A673 (cell line): Measurements from ENCODE around the gene KCNA2. TPM values are rescaled to one million over a fixed set of nuclear protein-coding genes. Genes with fewer than 3 reads are reported as not detected.

ENCODE experiments used
- BruUV-seq: library from RNA; stranded (reverse); fragments of 400-500 nt; replicated peaks from 2 replicates; lab custom pipeline; 2021; lab: Mats Ljungman, UMichigan
- CTCF ChIA-PET: fragments of 300-600 bp; sonication (Branson Sonifier 250); formaldehyde crosslinking; loops from one replicate; lab custom pipeline; 2022; ENCODE audit warnings: antibody characterized with exemption; lab: Charles Lee
- POLR2A ChIA-PET: fragments of 300-600 bp; sonication (Branson Sonifier 250); formaldehyde crosslinking; loops from one replicate; lab custom pipeline; 2022; ENCODE audit warnings: antibody characterized with exemption; ENCODE audit not compliant: low non-redundant PET; lab: Charles Lee
- DNase-seq: peaks from one replicate; pipeline ENCODE4 v3.0.0-alpha.2; 2015; ENCODE audit warnings: low spot score
- H3K27ac ChIP-seq: fragments of 200-600 bp; sonication (generic); 2 replicates; pipeline ENCODE4 v1.5.1; 2016; ENCODE audit warnings: mixed run types, low read depth, mild to moderate bottlenecking, mixed read lengths, antibody characterized with exemption, low read length; ENCODE audit not compliant: poor library complexity, severe bottlenecking
- H3K27me3 ChIP-seq: fragments of 200-600 bp; sonication (generic); replicated peaks from 2 replicates; pipeline ENCODE4 v1.6.1; 2017; ENCODE audit warnings: mixed run types, low read depth, mild to moderate bottlenecking, mixed read lengths, antibody characterized with exemption, low read length; ENCODE audit not compliant: insufficient read depth, poor library complexity
- H3K36me3 ChIP-seq: fragments of 200-600 bp; sonication (generic); 2 replicates; pipeline ENCODE4 v1.6.1; 2016; ENCODE audit warnings: mixed run types, mild to moderate bottlenecking, mixed read lengths, antibody characterized with exemption, low read length; ENCODE audit not compliant: insufficient read depth, poor library complexity, severe bottlenecking
- H3K4me1 ChIP-seq: fragments of 200-600 bp; sonication (generic); 2 replicates; pipeline ENCODE4 v1.6.1; 2017; ENCODE audit warnings: mixed run types, mild to moderate bottlenecking, mixed read lengths, antibody characterized with exemption, low read length; ENCODE audit not compliant: insufficient read depth, poor library complexity, severe bottlenecking
- H3K4me3 ChIP-seq: fragments of 200-600 bp; sonication (generic); 2 replicates; pipeline ENCODE4 v1.5.1; 2016; ENCODE audit warnings: low read depth, mixed run types, mild to moderate bottlenecking, mixed read lengths, low read length; ENCODE audit not compliant: poor library complexity, severe bottlenecking
- H3K9me3 ChIP-seq: fragments of 200-600 bp; sonication (generic); 2 replicates; pipeline ENCODE4 v1.6.1; 2016; ENCODE audit warnings: mixed run types, low read depth, mild to moderate bottlenecking, mixed read lengths, antibody characterized with exemption, low read length; ENCODE audit not compliant: poor library complexity, severe bottlenecking
- EZH2 ChIP-seq: fragments of 200-600 bp; sonication (generic); IDR thresholded peaks from 2 replicates; pipeline ENCODE4 v1.6.1; 2017; ENCODE audit warnings: borderline replicate concordance, low read depth, mild to moderate bottlenecking, mixed read lengths, antibody characterized with exemption, low read length; ENCODE audit not compliant: poor library complexity, severe bottlenecking
- intact Hi-C: fragments of 100-400 bp; cut with micrococcal nuclease; formaldehyde crosslinking; loops from one replicate; pipeline ENCODE4 v1.10.0; 2022; ENCODE audit not compliant: unreplicated experiment
- total RNA-seq: library from RNA; stranded (reverse); gene quantifications from 2 replicates; pipeline ENCODE4 v1.2.3, GENCODE V29; 2021
- TF ChIP-seq, protein P1 (sequence below): fragments of 300-800, 200-600 bp; sonication (generic); conservative IDR thresholded peaks from 2 replicates; pipeline ENCODE4 v1.5.1; 2017; ENCODE audit warnings: low read depth, mild to moderate bottlenecking, antibody characterized with exemption, low read length, moderate library complexity, mixed read lengths

KCNA2 gene
- total RNA-seq, 1 experiment from 2014 or later = 46.6 TPM

DNA sequence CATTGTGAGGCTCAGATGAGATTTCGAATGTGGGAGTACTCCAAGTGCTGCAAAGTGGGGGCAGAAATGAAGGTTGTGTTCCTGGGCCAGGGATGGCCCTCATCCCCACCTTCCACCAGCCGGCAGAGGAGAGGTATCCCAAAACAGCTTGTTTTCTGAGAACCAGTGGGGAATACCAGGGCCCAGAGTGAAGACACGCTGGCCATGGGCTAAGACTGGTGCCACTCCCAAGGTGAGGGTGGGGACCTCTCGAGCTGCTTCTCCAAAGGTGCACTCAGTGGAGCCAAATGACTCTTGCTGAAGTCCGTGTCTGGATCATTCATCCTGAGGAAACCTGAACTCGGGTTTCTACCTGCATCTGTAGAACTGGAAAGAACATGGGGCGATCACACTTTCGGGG, 22.1 kb downstream of the KCNA2 start:
- POLR2A ChIA-PET = no interaction called here
- intact Hi-C loops = no loop called here
- no TSS peak for BruUV-seq
- no peak for TF ChIP-seq EZH2
- TF ChIP-seq, protein P1, sequence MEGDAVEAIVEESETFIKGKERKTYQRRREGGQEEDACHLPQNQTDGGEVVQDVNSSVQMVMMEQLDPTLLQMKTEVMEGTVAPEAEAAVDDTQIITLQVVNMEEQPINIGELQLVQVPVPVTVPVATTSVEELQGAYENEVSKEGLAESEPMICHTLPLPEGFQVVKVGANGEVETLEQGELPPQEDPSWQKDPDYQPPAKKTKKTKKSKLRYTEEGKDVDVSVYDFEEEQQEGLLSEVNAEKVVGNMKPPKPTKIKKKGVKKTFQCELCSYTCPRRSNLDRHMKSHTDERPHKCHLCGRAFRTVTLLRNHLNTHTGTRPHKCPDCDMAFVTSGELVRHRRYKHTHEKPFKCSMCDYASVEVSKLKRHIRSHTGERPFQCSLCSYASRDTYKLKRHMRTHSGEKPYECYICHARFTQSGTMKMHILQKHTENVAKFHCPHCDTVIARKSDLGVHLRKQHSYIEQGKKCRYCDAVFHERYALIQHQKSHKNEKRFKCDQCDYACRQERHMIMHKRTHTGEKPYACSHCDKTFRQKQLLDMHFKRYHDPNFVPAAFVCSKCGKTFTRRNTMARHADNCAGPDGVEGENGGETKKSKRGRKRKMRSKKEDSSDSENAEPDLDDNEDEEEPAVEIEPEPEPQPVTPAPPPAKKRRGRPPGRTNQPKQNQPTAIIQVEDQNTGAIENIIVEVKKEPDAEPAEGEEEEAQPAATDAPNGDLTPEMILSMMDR = no peak
- Histone ChIP-seq H3K9me3 (no peaks in the 10 kb centered on the region), H3K4me3 (no peak overlapping the region), H3K27ac (no peak overlapping the region), H3K36me3 (no peaks in the 10 kb centered on the region), H3K4me1 (no peaks in the 10 kb centered on the region), H3K27me3 (no peaks in the 10 kb centered on the region)
- DNase-seq = no peak
- CTCF ChIA-PET = no interaction called here

DNA sequence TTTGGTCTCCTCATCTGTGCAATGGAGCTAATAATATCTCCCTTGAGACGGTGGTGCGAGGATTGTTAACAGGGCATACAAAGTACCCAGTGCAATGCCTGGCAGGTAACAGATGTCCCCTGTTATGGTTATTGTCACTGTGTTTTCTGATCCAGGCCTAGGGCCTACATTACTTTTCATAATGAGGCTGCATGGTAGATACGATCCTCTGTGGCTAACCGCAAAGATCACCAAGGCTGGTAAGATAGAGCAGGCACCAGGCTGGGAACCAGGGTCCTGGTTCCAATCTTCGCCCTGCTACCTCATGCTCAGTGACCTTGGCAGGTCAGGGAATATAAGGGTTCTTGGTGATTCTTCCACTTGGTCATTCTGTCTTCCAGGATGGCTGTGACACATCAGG, 22.7 kb downstream of the KCNA2 start:
- no peak overlapping the region for H3K27ac ChIP-seq
- ChIA-PET POLR2A (no interaction called here), CTCF (no interaction called here)
- TF ChIP-seq, protein P1 = no peak
- H3K27me3 ChIP-seq = no peaks in the 10 kb centered on the region
- H3K4me1 ChIP-seq = no peaks in the 10 kb centered on the region
- no peaks in the 10 kb centered on the region for H3K9me3 ChIP-seq
- intact Hi-C loops = no loop called here
- no peak overlapping the region for H3K4me3 ChIP-seq
- no peak for DNase-seq
- H3K36me3 ChIP-seq = no peaks in the 10 kb centered on the region
- no TSS peak for BruUV-seq

DNA sequence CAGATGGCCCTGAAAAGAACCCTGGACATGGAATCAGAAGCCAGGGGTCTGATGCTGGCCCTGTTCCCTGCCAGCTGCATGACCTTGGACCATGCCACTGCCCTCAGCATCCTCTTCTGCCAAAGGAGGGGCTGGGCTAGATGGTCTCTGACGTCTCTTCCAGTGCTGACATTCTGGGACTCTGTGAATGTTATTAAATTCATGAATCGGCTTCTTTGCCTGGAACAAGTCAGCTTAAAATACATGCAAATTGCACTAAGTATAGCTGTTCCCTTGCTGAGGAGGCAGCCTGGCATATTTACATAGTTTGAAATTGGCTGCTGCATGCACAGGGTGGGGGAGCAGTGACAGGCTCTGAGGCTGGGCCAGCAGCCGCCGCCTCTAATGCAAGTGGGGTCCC, 23.8 kb downstream of the KCNA2 start:
- TF ChIP-seq, protein P1 = no peak
- no peak for TF ChIP-seq EZH2
- H3K9me3 ChIP-seq = no peaks in the 10 kb centered on the region
- DNase-seq = no peak
- CTCF ChIA-PET = no interaction called here
- no peak overlapping the region for H3K4me3 ChIP-seq
- H3K36me3 ChIP-seq = no peaks in the 10 kb centered on the region
- no peaks in the 10 kb centered on the region for H3K4me1 ChIP-seq
- POLR2A ChIA-PET = no interaction called here
- intact Hi-C loops = no loop called here
- H3K27me3 ChIP-seq = peaks cover 2% of the 10 kb centered on the region
- H3K27ac ChIP-seq = no peak overlapping the region
- no TSS peak for BruUV-seq
